Activated T-helper 9 cell treated with anti-CD3 and anti-CD28 coated beads, Interleukin-2, amount 50 U/mL, for 16 hours (primary cell): Measurements from ENCODE around the gene RAD51B.

Experiments
- DNase-seq: peaks from one replicate; pipeline ENCODE4 v3.0.0-alpha.2; 2020; ENCODE audit warnings: low read depth

Gene RAD51B

DNA sequence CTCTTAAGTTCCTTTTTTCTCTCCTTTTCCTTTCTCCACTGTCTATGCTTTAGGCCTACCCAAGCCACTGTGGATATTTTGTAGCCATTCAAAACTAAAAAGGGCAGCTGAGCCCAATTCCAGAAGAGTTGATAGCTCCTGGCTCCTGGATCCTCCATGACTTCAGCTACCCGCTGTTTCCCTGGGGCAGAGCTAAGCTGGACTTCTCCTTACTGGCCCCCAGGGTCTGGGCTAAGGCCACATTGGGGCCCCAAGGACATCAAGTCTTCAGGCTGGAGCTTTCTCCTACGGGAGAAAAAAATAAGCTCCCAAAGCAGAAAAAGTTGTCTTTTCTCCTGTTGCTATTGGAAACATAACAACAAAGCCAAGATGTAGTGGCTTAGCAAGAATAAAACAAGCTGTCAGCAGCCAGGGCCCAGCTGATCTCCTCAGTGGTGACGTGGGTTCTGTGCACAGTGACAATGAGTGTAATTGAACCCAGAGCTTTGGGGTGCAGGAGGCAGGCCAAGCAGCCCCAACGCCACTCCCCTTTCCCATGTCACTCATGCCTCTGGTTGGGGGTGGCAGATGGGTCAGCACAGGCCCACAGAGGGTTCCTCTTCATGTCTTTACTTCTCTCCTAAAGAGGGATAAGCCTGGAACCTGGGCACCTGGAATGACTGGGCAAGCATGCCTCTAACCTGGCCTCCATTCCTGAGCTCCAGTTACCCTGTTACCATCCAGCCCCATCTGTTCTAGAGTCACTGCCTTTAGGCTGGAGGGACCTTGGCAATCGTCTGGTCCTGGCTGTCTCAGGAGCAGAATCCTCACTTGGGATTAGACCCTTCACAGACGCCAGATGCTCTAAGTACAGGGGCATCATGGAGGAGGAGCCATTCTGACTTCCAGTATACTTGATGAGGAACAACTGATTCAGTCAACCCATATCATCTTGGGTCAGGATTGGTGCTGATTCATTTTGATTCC is 802.1 kb downstream of the RAD51B start:
- no peak for DNase-seq

DNA sequence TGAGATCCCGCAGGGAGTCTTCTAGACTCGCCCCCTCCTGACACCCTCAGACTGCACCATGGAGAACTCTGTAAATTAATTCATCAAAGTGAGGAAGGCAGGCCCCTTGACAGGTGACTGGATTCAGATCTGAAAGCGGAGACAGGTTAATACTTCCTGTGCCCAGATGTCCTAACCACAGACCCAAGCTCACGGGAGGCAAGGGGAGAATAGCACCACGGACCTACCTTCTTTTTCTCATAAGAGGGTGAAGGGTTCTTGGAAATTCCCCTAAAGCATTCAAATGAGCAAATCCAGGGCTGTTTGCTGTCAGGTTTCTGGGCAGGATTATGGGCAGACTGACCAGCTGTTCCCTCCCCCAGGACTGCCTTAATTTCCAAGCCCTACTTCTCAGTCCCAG is 803.3 kb downstream of the RAD51B start:
- no peak for DNase-seq

DNA sequence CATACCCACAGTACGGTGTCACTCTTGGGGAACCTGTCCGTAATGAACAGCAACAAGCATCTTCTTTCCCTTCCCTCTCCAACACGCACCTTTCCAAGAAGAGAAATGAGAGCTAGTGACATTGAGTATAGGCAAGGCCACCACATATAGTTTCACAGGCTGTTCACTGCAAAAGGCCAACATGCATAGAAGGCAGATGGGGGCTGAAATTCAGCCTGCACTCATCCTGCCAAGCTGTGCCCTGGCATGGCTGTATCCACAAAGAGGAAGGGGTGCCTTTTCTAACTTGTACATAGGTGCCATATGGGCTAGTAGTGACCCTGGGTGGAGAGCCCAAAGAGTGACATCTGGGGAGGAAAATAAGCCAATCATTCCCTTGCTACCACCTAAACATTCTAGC is 803.7 kb downstream of the RAD51B start:
- no peak for DNase-seq

DNA sequence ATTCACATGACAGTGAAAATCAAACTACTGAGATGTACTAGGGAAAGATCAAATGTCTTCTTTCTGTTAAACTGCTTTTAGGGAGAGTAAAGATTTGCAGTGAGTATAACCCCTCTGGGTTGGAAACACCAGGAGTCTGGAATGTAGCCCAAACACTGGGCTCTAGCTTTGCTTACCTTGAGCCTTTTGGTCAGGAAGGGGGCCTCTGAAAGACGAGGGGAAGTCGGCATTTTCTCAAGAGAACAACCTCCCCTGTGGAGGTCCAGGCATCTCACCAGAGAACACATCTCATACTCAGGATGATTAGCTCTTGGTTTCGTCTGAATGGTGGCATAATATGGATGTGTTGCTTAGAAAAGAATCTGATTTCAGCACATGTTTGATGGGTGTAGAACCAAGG is 804.2 kb downstream of the RAD51B start:
- DNase-seq, result no peak

DNA sequence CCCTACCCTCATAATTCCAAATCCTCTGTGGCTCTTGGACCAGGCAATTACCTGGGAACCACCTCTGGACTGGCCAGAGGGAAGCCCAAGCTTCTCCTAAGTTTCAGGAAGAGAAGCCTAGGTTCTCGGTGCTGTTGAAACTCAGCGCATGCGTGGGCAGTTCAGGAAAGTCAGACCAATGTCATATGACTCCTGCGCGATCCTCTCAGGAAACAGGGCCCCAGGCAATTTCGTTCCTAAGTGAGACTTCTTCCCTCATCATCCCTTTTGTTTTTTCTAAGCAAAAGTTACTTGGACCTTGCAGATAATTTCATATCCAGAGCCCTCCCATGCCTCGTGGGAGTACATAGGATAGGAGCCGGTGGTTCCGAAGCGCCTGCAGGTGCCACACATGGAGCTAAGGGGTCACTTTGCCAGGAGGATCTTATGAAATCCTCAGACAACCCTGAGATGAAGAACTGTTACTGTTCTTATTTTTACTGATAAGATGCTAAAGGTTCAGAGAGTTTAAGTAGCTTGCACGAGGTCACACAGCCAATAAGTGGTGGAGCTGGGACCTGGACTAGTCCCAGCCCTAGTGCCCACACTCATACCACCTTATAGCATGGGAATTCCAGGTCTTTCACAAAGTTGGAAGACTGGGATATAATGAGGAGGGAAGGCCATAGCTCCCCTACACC is 805.1 kb downstream of the RAD51B start:
- no peak for DNase-seq

DNA sequence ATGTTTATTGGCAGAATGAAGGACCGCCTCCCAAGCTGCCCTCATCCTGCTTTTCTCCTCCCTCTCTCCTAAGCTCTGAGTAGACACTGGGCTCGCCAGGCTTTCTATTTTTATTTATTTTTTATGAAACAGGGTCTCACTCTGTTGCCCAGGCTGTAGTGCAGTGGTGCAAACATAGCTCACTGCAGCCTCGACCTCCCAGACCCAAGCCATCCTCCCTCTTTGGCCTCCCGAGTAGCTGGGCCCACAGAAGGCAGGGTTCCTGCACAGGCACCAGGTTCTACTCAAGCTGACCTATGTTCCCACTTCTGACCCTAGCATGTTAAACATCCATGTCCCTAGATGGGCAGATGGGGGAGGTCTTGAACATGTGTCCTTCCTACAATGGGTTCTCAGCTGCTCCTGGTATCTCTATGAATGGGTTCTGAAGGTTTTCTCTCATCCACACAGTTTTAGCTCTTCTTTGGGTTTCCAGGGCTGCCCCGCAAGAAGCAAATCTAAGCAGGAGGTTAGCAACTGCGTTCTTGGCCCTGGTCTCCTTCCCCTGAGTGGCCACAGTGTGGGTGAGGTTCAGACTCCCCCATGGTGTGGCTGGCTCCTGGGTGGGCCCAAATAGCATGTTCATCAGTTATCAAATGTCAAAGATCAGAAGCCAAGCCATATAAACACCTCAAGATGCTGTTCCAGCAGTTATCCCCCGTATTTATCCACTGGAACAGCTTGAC is 805.9 kb downstream of the RAD51B start:
- DNase-seq, result no peak

DNA sequence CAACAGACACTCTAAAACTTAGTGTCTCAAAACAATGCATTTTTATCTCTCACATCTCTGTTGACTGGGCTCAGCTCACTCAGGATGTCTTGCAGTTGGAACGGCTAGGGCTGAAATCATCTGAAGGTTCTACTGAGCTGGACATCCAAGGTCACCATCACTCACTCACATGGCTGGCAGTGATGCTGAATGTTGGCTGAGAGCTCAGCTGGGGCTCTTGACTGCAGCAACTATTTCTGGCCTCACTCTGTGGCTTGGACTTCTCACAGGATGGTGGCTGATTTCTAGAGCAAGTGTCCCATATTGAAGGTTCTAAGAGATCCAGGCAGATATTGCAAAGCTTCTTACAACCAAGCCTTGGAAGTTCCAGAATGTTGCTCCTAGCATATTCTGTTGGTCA is 806.8 kb downstream of the RAD51B start:
- no peak for DNase-seq

DNA sequence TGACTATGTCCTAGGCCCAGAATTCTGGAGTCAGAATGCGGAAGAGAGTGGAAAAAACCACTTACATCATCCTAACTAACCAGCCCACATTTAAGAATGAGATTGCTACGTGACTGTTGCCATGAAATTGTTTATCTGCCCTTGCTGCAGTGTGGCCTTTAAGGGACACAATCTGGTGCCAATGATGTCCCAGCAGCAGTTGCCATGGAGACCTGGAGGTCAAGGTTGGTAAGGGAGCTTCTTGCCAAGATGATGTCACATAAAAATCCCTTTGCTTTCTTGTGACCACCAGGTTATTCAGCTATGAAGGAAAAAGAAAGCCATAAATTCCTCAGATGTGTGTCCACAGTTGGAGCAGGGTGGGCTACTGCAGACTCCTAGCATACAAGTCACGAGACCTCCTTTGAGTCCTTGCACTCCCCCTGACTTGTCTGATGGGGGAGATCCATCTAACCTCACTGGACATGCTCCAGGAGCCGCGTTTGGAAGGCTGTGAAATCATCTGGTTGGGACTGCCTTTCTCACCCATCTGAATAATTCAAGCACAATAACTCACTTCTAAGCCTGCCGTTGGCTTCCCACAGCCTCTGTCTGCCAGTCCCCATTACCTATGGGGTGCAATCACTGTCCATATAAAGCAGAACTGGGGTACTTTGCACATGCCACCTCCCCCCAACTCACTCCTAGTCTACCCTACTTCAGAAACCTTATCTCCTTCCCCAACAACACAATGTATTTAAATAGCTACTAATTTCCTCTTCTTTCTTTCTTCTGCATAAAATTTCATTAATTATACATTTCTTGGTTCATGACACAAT is 807.7 kb downstream of the RAD51B start:
- DNase-seq, result no peak

DNA sequence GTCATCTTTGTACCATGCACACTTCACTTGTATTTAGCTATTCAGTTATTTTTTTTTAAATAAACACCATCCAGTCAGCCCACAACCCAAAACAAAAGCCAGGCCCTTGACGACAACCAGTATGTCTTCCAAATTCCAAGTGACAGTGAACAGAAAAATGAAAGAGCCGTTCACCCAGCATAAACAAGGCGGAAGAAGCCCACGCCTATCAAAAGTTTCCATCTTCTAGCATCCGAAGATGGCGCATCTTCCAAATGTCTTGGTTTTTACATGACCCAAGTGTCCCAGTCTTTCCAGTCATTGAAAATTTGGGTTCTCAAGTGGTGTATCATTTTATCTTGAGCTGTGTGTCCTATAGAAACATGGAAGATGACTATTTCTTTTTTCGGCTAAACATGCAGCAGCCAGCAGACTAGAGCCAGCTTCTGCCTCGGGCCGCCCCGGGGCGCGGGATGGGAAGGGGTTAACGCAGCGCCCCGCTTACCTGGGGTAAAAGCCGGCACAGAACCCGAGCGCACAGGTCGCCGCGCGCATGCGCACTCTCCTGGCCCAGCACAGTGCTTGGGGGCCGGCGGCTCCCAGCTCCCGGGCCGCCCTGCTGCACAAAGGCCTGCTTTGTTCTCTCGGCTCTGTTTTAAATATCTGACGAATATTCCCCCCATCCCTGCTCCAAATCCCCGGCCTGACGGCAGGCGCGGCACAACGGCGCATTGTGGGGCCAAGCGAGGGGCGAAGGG is 808.5 kb downstream of the RAD51B start:
- DNase-seq, result peak; percentile 46

DNA sequence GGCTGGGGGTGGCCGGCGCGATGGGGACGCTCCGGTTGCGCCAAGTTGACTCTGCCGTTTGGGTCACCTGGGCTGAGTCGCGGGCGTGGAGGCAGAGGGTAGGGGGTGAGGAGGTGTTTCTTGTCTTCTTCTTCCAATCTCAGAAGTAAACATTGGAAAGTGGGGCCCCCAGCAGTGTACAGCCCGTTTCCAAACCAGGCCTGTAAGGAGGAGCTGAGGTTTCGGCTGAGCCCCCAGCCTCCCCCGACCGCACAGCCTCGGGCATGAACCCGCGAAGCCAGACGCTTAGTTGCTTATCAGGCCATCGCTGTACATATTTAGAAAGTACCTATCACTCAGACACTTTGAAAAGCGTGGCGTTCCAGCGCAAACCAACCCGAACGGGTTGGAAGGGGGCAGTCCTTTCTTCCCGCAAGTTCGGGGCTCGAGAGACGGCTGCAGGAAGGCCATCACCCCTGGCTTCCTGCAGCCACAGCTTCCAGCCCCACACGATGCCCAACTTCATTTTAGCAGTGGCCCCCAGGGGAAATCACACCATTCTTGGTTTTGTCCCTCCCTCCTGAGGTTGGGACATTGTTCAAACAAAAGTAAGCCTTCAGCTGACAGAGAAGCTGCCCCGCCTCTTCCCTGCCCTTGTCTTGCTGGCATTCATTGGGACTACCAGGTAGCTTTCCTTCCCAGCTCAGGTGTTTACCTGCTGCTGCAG is 809.2 kb downstream of the RAD51B start:
- peak; percentile 5 for DNase-seq

DNA sequence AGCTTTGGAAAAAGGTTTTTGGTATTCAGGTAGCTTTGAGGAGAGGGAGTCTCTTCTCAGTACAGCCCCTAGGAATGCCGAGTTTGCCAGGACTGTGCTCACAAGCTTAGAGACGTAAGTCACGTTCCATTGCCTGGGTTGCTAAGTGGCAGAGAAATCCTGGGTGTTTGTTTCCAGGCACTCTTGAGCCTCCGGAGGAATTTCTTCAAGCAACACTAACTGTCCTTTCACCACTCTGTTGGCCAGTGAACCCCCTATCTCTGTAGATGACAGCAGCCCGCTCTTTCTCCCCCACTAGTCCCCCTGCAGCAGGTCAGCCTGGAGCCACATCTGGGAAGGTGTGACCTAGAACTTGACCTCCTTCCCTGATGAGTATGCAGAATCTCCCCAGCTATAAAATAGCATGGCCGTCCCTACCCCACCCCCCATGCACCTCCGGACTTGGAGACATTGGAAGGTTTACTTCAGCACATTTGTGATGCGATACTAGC is 810.5 kb downstream of the RAD51B start:
- no peak for DNase-seq

DNA sequence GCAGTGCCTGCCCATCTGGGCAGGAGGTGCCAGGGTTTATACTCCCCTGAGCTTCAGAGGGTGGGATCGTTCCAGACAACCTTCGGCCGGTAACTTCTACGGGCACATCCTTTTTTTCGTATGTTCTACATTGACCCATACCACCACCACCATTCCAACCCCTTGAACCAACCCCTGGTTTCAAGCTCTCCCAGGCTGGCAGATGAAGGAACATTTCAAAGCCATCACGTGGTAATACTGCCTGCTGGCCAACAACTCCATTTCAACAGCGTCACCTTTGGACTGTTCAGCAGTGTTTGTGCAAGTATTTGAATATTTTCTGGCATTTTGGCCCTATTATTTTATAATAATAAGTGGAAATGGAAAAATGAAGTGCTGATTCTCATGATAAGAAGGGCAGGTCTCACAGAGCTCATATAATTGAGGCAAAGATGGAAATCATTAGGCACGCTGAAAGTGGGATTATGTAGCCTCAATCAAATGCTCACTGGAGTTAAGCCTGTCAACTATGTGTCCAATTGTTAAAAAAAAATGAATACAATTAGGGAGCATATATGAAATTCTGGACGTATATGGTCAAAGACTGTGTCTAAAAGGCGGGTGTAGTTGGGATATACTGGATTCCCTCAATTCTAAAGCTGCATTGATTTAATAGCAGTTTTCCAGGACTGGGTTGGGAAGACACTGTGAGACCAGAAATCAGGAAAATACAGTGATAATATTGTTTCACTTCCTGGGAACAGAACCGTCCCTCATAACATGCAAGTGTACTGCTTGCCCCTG is 811.2 kb downstream of the RAD51B start:
- DNase-seq, result no peak

DNA sequence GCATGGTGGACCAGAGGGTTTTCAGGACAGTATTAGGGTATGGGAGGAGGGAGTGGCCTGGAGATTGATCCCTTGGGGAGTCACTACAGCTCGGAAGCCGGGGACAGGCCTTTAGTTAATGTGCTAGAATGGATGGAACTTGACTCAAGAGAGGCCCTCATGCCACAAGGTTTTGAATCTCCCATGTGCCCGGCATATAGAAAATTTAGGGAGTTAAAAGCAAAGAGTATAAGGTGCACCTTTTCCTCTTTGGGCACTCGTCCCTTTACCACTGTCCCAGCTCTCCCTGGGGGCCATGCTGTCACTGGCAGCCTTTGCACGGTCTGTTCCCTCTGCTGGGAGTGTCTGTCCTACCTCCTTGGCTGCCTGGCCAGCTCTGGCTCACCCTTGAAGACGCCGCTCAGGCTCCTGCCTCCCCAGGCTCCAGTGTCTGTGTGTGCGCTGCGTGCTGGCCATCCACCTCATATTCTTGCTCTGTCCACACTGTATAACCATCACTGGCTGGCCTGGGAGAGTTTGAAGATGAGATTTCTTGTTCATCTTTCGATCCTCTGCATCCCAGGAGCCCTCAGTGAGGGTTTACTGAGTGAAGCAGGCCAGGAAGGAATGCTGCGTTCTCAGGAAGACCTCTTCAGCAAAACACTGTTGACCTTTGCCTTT is 811.9 kb downstream of the RAD51B start:
- no peak for DNase-seq

DNA sequence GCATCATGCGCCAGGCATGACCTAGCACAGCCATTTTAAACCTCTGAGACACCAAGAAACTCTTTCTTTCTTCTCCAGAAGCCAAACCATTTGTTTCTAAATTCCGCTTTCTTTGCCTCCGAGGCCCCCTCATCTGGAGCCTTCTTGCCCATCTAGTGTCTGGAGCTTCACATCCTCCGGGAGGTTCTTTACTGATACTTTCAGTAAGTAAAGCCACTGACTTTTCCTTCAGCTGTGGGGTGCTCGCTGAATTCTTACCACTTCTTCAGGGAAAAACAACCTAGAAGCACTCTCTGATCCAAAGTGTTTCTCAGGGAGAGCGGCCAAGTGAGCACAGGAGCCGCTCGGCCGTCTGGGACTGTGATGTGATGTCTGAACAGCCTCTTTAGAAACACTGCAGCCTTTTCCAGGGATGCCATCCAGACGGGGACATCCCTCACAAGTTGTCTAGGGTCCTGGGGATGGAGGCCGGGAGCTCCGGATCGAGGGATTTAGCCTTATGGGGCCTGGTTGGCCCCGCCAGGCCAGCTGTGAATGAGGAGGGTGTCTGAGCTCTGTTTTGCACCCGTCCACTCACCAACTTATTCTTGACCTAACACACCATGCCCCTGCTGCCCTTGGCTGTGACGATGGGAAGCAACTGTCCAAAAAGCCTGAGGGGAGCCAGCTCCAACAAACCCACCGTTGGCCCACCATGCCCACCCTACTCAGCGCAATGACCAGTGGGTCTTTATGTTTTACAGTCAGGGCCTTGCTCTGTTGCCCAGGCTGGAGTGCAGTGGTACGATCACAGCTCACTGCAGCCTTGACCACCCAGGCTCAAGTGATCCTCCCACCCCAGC is 812.7 kb downstream of the RAD51B start:
- DNase-seq, result no peak

DNA sequence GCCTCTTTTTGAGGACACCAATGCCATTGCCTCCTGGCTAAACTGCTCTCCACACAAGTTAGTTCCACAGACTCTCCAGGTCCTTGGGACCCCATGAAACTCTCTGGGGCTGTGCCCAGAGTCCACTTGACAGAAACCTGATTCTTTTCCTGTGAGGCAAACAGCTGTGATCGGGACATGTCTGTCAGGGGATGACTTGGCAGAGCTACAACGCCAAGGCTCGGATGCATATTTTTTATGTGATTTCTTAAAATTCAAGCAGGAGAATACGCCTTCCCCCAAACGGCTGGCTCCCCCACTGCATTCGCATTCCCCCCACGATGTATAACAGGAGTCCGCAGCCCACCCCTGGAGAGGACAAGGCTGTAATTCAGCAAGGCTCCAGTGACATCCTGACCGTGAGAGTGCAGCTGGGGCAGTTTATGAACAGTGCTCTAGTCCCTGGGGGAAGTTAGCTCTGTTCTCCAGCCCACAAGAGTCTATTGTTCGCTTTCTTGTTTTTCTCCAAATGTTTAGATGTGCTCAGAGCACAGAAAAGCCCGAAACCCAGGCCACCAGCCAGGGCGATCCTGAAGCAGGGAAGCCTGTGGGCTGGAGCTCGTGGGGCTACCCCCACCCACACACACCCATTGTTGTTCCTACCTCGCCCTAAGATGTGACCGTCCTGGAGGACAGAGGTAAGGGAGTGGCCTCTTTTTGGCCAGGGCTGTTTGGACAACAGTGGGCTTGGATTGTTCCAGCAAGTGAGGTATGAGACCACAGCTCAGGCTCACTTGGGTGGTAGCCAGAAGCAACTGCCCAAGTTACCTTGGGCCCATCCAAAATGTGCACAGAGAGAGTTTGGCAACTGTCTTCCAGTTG is 813.8 kb downstream of the RAD51B start:
- DNase-seq, result no peak

DNA sequence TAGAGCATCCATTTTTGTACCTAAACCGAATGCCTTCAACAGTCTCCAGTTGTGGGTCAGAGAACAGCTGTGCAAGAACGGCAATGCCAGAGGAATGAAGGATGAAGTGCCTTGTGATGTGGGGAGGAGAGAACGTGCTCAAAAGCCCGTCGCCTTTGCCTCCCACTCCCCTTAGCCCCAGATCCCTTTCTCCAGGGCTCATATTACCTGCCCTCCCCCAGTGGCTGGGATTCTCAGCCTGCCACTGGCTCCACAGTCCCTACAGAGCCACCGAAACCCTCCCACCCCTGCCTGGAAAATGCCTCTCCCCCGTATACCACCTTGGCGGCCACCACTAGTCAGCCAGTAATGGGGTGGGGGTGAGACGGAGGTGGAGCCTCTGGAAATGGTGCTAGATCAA is 814.8 kb downstream of the RAD51B start:
- no peak for DNase-seq
